Epithelial cell of prostate (primary cell): ENCODE results near the gene SLC1A1.
"Not testable (repeated sequence)": the region's sequence is repeated elsewhere in the genome, so short reads cannot be mapped to it uniquely, and the experiment has no call there.

Experiments used
- DNase-seq: peaks from one replicate; pipeline ENCODE4 v3.0.0-alpha.2; 2011; ENCODE audit warnings: low read depth, low spot score
- H3K27ac ChIP-seq: fragments of 450-650 bp; 2 replicates; pipeline ENCODE4 v1.5.1; 2017; ENCODE audit warnings: mild to moderate bottlenecking

The SLC1A1 gene

GRCh38 chr9:4603830-4604229 lies 113.6 kb downstream of the SLC1A1 start:
- no peak overlapping the region for H3K27ac ChIP-seq
- no peak for DNase-seq

- no peak for DNase-seq
- no peak overlapping the region for H3K27ac ChIP-seq
These were observed 114.4 kb downstream of the SLC1A1 start for GRCh38 chr9:4604678-4605095.

GRCh38 chr9:4606033-4606432 lies 115.8 kb downstream of the SLC1A1 start:
- not testable (repeated sequence) for H3K27ac ChIP-seq, DNase-seq

GRCh38 chr9:4614627-4615026 lies 124.4 kb downstream of the SLC1A1 start:
- DNase-seq = no peak
- no peak overlapping the region for H3K27ac ChIP-seq

- no peak for DNase-seq
- H3K27ac ChIP-seq = no peak overlapping the region
These were observed 125.0 kb downstream of the SLC1A1 start for GRCh38 chr9:4615251-4615650.

- H3K27ac ChIP-seq = no peak overlapping the region
- no peak for DNase-seq
These were observed 125.5 kb downstream of the SLC1A1 start for GRCh38 chr9:4615778-4616177.

- DNase-seq = no peak
These were observed 127.5 kb downstream of the SLC1A1 start for GRCh38 chr9:4617752-4618151.

GRCh38 chr9:4618700-4619099 lies 128.4 kb downstream of the SLC1A1 start:
- H3K27ac ChIP-seq = no peak overlapping the region
- no peak for DNase-seq

More at GRCh38 chr9:4617752-4618151, 127.5 kb downstream of the SLC1A1 start:
- H3K27ac ChIP-seq = no peak overlapping the region

GRCh38 chr9:4620057-4620765 lies 129.9 kb downstream of the SLC1A1 start:
- no peak for DNase-seq

GRCh38 chr9:4620881-4621555 lies 130.8 kb downstream of the SLC1A1 start:
- no peak for DNase-seq
- H3K27ac ChIP-seq = no peak overlapping the region

More at GRCh38 chr9:4620057-4620765, 129.9 kb downstream of the SLC1A1 start:
- H3K27ac ChIP-seq = no peak overlapping the region

- DNase-seq = no peak
- no peak overlapping the region for H3K27ac ChIP-seq
These were observed 131.7 kb downstream of the SLC1A1 start for GRCh38 chr9:4622016-4622415.

- no peak for DNase-seq
- H3K27ac ChIP-seq = no peak overlapping the region
These were observed 140.6 kb downstream of the SLC1A1 start for GRCh38 chr9:4630836-4631235.
